Psoas muscle (tissue), 8 donors: ENCODE results near the gene SOD3. TPM values are rescaled to one million over a fixed set of nuclear protein-coding genes. Genes with fewer than 3 reads are reported as not detected.

Experiments used
- ATAC-seq, 4 donors: fragments of 200-7000 bp; cut with Tn5 transposase; one replicate each; pipeline ENCODE4 v1.9.1; 2020; ENCODE audit warnings: moderate library complexity in 3 of 4, mild to moderate bottlenecking in 2 of 4
- DNase-seq, 2 donors: peaks; one replicate each; pipeline ENCODE4 v3.0.0-alpha.2; 2020
- H3K27ac ChIP-seq: fragments of 200-600 bp; one replicate; pipeline ENCODE4 v1.8.0; 2022
- H3K27me3 ChIP-seq, 3 donors: fragments of 200-600 bp in 1 of 3; one replicate each; pipeline versions ENCODE4 v1.6.1 to v1.8.0; 2013 to 2022; ENCODE audit warnings: low read length in 2 of 3, mild to moderate bottlenecking in 2 of 3, moderate library complexity in 1 of 3; ENCODE audit not compliant: insufficient read depth in 3 of 3
- H3K36me3 ChIP-seq, 2 donors: fragments of 200-600 bp in 1 of 2; one replicate each; pipeline versions ENCODE4 v1.6.1 to v1.8.0; 2013 to 2022; ENCODE audit warnings: low read depth in 1 of 2, mild to moderate bottlenecking in 1 of 2, moderate library complexity in 1 of 2; ENCODE audit not compliant: insufficient read depth in 1 of 2
- H3K4me1 ChIP-seq: fragments of 200-600 bp; one replicate; pipeline ENCODE4 v1.8.0; 2022
- H3K4me3 ChIP-seq: fragments of 200-600 bp; one replicate; pipeline ENCODE4 v1.8.0; 2022; ENCODE audit warnings: mild to moderate bottlenecking
- H3K9me3 ChIP-seq: fragments of 200-600 bp; one replicate; pipeline ENCODE4 v1.8.0; 2022
- CTCF ChIP-seq: fragments of 200-600 bp; IDR thresholded peaks from one replicate; pipeline ENCODE4 v1.8.0; 2022; ENCODE audit warnings: antibody characterized with exemption
- WGBS, 3 donors: extraction: QIAGEN DNeasy Blood & Tissue Kit; methylation state at CpG; one replicate each; pipeline versions ENCODE4 v1.1.6 to v1.1.7; 2013; 5-methylcytosine and 5-hydroxymethylcytosine counted together
- intact Hi-C, 2 donors: fragments of 100-400 bp; cut with DNase I; formaldehyde crosslinking; loops; one replicate each; pipeline versions ENCODE4 v1.11.0 to v1.14.2; 2022
- polyA plus RNA-seq, 3 donors: library from polyadenylated mRNA; stranded (reverse); fragments of 200-250 nt; gene quantifications; one replicate each; pipeline ENCODE4 v1.2.3, GENCODE V29; 2013
- total RNA-seq, 4 donors: library from RNA; stranded (reverse); fragmentation: NEBNext Ultra II Directional in 2 of 4; extraction: Animal tissue kit (Norgen Biotek cat#: 25700) in 2 of 4; gene quantifications; one replicate each; pipeline versions ENCODE4 v1.2.1 to v1.2.4, GENCODE V29; 2021 to 2023
- donor health status: healthy with polysubstance abuse.
- donor health status: DM: no; HTN: no; CAD: no; lungs with moderate emphysema.
- donor health status: Bipolar disorder and iron deficiency.
- donor health status: healthy.
- donor health status: DM: yes; HTN: yes; CAD: no.
- donor health status: DM: no; HTN: no; CAD: no.
- donor health status: DM: no; HTN: no; CAD: no.
- donor health status: DM: yes; HTN: yes; CAD: no.

SOD3 gene
- total and polyA plus RNA-seq, 7 donors: 1.5 to 15.6 (median 5.3) TPM

GRCh38 chr4:24843096-24843495 is 47.7 kb downstream of the SOD3 start:
- TF ChIP-seq CTCF: no peak
- Histone ChIP-seq H3K27me3 (no peaks in the 10 kb centered on the region), H3K4me3 (no peak overlapping the region), H3K27ac (no peak overlapping the region), H3K4me1 (no peaks in the 10 kb centered on the region), H3K9me3 (no peaks in the 10 kb centered on the region), H3K36me3 (peaks cover 0 to 3% of the 10 kb centered on the region in 2 donors)
- ATAC-seq (no peak), DNase-seq (no peak)
- 62 to 68% (median 63%) methylated on average over 3 of the region's 3 CpGs for WGBS, 3 donors
- intact Hi-C loops: no loop called here

- DNase-seq (no peak), ATAC-seq (no peak)
- intact Hi-C loops: no loop called here
- no peak for TF ChIP-seq CTCF
- WGBS, 3 donors: 96 to 97% (median 97%) methylated on average over 8 of the region's 8 CpGs
- Histone ChIP-seq H3K4me3 (no peak overlapping the region), H3K36me3 (no peaks in the 10 kb centered on the region), H3K4me1 (no peaks in the 10 kb centered on the region), H3K9me3 (no peaks in the 10 kb centered on the region), H3K27ac (no peak overlapping the region), H3K27me3 (no peaks in the 10 kb centered on the region)
Measured at GRCh38 chr4:24845132-24845531, 49.8 kb downstream of the SOD3 start.

GRCh38 chr4:24845902-24846301 is 50.5 kb downstream of the SOD3 start:
- no peak for TF ChIP-seq CTCF
- H3K27ac ChIP-seq: no peak overlapping the region
- no peaks in the 10 kb centered on the region for H3K27me3 ChIP-seq
- intact Hi-C loops: no loop called here
- H3K4me1 ChIP-seq: peaks cover 5% of the 10 kb centered on the region
- no peak for DNase-seq
- no peaks in the 10 kb centered on the region for H3K36me3 ChIP-seq
- H3K4me3 ChIP-seq: no peak overlapping the region
- ATAC-seq: no peak
- no peaks in the 10 kb centered on the region for H3K9me3 ChIP-seq
- 90 to 98% (median 95%) methylated on average over 5 of the region's 5 CpGs for WGBS, 3 donors

- TF ChIP-seq CTCF: no peak
Measured at GRCh38 chr4:24846716-24847115, 51.3 kb downstream of the SOD3 start.

GRCh38 chr4:24849351-24849750 is 54.0 kb downstream of the SOD3 start:
- WGBS, 3 donors: 85 to 90% (median 86%) methylated on average over 4 of the region's 4 CpGs
- no peak for DNase-seq
- H3K4me3 ChIP-seq: no peak overlapping the region
- H3K27me3 ChIP-seq: no peaks in the 10 kb centered on the region
- H3K36me3 ChIP-seq: no peaks in the 10 kb centered on the region
- H3K27ac ChIP-seq: no peak overlapping the region
- no peak for ATAC-seq
- TF ChIP-seq CTCF: no peak
- no peaks in the 10 kb centered on the region for H3K9me3 ChIP-seq
- intact Hi-C loops: no loop called here
- peaks cover 11% of the 10 kb centered on the region for H3K4me1 ChIP-seq

More at GRCh38 chr4:24846716-24847115, 51.3 kb downstream of the SOD3 start:
- Histone ChIP-seq H3K4me3 (no peak overlapping the region), H3K27me3 (no peaks in the 10 kb centered on the region), H3K9me3 (no peaks in the 10 kb centered on the region), H3K36me3 (no peaks in the 10 kb centered on the region), H3K4me1 (peaks cover 11% of the 10 kb centered on the region), H3K27ac (no peak overlapping the region)
- DNase-seq (no peak), ATAC-seq (no peak)
- intact Hi-C loops: no loop called here
- 94 to 97% (median 94%) methylated on average over 5 of the region's 5 CpGs for WGBS, 3 donors
